HCT116 (cell line): ENCODE results near the gene LINGO1.

Experiments
- CTCF ChIP-seq, 3 experiments: fragments of 200-600 bp in 1 of 3; sonication (generic) in 1 of 3; IDR thresholded peaks in 2 of 3; conservative IDR thresholded peaks in 1 of 3; 2 replicates each; pipeline ENCODE4 v1.5.1; 2012 to 2017; ENCODE audit warnings: low read depth in 2 of 3, low read length in 2 of 3, antibody characterized with exemption in 1 of 3, borderline replicate concordance in 1 of 3, control low read depth in 1 of 3, mild to moderate bottlenecking in 1 of 3, mixed read lengths in 1 of 3, mixed run types in 1 of 3, moderate library complexity in 1 of 3; ENCODE audit not compliant: insufficient read depth in 1 of 3
- POLR2A ChIP-seq: IDR thresholded peaks from 2 replicates; pipeline ENCODE4 v1.7.0; 2011; ENCODE audit warnings: borderline replicate concordance; ENCODE audit not compliant: insufficient read depth, insufficient read length; ENCODE audit errors: extremely low read depth
- POLR2AphosphoS5 ChIP-seq: IDR thresholded peaks from 2 replicates; pipeline ENCODE4 v1.6.1; 2011; ENCODE audit warnings: mild to moderate bottlenecking, low read depth, low read length, moderate library complexity
- ZFX ChIP-seq: fragments of 450-650 bp; IDR thresholded peaks from 2 replicates; pipeline ENCODE4 v1.6.1; 2017

GRCh38 chr15:77589839-77590238, 42.9 kb downstream of the LINGO1 start:
- TF ChIP-seq POLR2A: no peak
- no peak for TF ChIP-seq CTCF (IDR thresholded peaks at IDR 0.05 in 2 of 3, conservative IDR thresholded peaks at IDR 0.05 in 1 of 3; ENCODE audit: borderline replicate concordance in 1 of 3, insufficient read depth in 1 of 3, low read depth in 2 of 3, low read length in 2 of 3)
- no peak for TF ChIP-seq ZFX
- TF ChIP-seq POLR2AphosphoS5: no peak
